Ascending aorta (tissue), 2 donors: ENCODE results near the gene SLC27A4. TPM values are rescaled to one million over a fixed set of nuclear protein-coding genes. Genes with fewer than 3 reads are reported as not detected.

Source experiments
- DNase-seq, 2 donors: peaks; one replicate each; pipeline ENCODE4 v3.0.0-alpha.2; 2019; ENCODE audit warnings: low spot score in 2 of 2
- H3K27ac ChIP-seq, 2 donors: fragments of 200-600 bp; sonication (generic); one replicate each; pipeline ENCODE4 v1.5.1; 2016 to 2017; ENCODE audit warnings: mild to moderate bottlenecking in 1 of 2
- H3K27me3 ChIP-seq: fragments of 200-600 bp; sonication (generic); one replicate; pipeline ENCODE4 v1.5.1; 2017
- H3K36me3 ChIP-seq, 2 donors: fragments of 200-600 bp; sonication (generic); one replicate each; pipeline ENCODE4 v1.5.1; 2016
- H3K4me1 ChIP-seq, 2 donors: fragments of 200-600 bp; sonication (generic); one replicate each; pipeline ENCODE4 v1.5.1; 2016 to 2017; ENCODE audit warnings: mild to moderate bottlenecking in 1 of 2
- H3K4me3 ChIP-seq, 2 donors: fragments of 200-600 bp; sonication (generic); one replicate each; pipeline ENCODE4 v1.5.1; 2016 to 2017; ENCODE audit warnings: mild to moderate bottlenecking in 1 of 2
- H3K9me3 ChIP-seq, 2 donors: fragments of 200-600 bp; sonication (generic); one replicate each; pipeline ENCODE4 v1.5.1; 2016
- intact Hi-C: fragments of 100-400 bp; cut with DNase I; formaldehyde crosslinking; loops from one replicate; pipeline ENCODE4 v1.15.1; 2023
- total RNA-seq: library from RNA; depleted of rRNA; stranded (reverse); fragments of >200 nt; gene quantifications from one replicate; pipeline ENCODE4 v1.1.0, GENCODE V29; 2016
- TF ChIP-seq, protein P1 (sequence below), 3 experiments: fragments of 200-600 bp in 2 of 3; fragments of 450-650 bp in 1 of 3; sonication (generic) in 2 of 3; IDR thresholded peaks; one replicate each; pipeline ENCODE4 v1.5.1; 2016 to 2019; ENCODE audit warnings: antibody characterized with exemption in 3 of 3, mild to moderate bottlenecking in 1 of 3, moderate library complexity in 1 of 3

Gene SLC27A4
- total RNA-seq, 1 donor from 2014 or later = 16.6 TPM

DNA sequence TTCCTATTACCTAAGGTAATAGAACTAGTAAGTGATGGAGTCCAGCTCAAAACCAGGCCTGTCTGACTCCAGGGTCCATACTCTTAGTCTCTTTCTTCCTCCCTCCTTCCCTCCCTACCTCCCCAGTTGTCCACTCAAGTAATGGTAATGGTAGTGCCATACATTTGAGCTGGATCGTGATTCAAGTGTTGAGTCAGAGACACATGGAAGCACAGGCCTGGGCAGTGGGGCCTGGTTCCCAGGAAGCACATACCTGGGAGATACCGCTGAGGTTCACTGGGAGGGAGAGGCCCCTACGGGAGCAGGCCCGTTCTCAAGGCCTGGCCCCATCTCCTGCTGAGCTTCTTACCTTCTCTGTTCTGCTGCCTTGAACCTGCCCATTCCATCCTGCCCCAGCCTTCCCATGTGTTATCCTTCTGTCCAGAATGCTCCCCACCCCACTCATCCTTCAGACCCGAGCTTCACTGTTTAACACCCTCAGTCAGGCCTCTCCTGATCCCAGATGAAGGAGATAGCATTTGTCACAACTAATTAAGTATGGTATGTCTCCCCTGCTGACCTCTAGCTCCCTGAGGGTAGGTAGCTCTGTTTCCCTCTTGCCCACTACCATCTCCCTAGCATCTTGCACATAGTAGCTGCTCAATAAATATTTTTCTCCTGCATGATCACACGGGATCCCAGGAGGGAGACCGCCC lies 44.6 kb downstream of the SLC27A4 start:
- Histone ChIP-seq H3K36me3 (peaks cover 24 to 69% of the 10 kb centered on the region in 2 donors), H3K27ac (no peak overlapping the region), H3K4me1 (no peaks in the 10 kb centered on the region), H3K9me3 (no peaks in the 10 kb centered on the region), H3K27me3 (no peaks in the 10 kb centered on the region), H3K4me3 (no peak overlapping the region)
- intact Hi-C loops = no loop called here
- DNase-seq = no peak
- TF ChIP-seq, protein P1, sequence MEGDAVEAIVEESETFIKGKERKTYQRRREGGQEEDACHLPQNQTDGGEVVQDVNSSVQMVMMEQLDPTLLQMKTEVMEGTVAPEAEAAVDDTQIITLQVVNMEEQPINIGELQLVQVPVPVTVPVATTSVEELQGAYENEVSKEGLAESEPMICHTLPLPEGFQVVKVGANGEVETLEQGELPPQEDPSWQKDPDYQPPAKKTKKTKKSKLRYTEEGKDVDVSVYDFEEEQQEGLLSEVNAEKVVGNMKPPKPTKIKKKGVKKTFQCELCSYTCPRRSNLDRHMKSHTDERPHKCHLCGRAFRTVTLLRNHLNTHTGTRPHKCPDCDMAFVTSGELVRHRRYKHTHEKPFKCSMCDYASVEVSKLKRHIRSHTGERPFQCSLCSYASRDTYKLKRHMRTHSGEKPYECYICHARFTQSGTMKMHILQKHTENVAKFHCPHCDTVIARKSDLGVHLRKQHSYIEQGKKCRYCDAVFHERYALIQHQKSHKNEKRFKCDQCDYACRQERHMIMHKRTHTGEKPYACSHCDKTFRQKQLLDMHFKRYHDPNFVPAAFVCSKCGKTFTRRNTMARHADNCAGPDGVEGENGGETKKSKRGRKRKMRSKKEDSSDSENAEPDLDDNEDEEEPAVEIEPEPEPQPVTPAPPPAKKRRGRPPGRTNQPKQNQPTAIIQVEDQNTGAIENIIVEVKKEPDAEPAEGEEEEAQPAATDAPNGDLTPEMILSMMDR (IDR thresholded peaks at IDR 0.05) = no peak

DNA sequence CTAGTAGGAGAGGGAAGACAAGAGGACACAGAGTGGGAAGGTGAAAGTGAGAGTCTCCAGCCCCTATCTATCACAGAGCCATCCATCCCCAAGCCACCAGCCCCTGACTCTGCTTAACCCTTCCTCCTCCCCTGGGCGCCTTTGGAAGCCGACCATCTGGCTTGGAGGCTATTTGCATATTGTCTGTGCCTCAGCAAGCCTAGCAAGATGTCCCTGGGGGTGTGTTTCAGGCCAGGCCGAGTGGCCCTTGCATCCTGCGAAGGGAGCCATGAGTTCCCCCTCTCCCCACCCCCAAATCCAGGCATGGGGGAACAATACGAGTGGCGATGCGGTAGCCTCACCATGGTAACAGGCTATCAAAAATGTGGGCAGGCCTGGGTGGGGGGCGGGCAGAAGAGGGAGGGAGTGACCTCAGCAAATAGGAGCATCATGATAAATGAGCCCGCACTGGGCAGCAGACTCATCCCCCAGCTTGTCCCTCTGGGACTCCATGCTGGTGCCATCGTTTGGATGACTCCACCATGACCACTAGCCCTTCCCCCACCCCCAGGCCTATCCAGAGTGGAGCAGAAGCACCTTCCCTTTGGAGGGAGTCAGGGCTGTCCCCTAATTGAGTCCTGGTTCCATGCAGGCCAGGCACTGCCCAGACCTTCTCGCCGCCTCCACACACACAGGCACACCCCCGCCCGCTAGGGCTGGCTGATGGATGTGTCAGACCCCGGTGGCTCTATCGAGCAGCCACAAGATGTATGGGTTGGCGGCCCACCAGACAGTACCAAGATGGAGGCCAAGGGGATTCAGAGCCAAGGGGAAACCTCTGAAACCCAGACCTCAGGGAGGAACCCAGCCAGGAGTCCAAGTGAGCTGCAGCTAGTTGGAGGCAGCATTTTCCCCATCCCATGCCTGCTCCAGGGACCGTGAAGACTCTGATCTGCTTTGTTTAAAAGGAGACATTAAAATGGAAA lies 45.5 kb downstream of the SLC27A4 start:
- Histone ChIP-seq H3K27ac (no peak overlapping the region), H3K36me3 (peaks cover 22 to 77% of the 10 kb centered on the region in 2 donors), H3K27me3 (no peaks in the 10 kb centered on the region), H3K4me1 (no peaks in the 10 kb centered on the region), H3K9me3 (no peaks in the 10 kb centered on the region), H3K4me3 (no peak overlapping the region)
- TF ChIP-seq, protein P1 (IDR thresholded peaks at IDR 0.05) = no peak
- intact Hi-C loops = no loop called here
- DNase-seq = no peak

DNA sequence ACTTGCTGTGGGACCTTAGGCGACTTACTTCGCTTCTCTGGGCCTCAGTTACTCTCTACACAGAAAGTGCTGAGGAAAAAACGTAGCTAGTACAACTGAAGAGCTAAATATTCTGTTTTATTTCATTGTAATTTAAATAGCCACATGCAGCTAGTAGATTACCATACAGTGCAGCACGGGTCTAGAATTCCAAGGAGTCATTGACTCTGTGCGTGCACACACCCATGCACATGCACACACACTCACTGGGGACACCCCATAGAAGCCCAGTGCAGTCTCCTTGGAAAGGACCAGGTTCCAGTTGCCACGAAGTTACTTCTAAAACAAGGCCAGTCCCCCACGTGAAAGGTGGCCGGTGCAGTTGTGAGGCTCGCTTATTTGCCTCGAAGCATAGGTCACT lies 47.8 kb downstream of the SLC27A4 start:
- Histone ChIP-seq H3K4me1 (no peaks in the 10 kb centered on the region), H3K27me3 (no peaks in the 10 kb centered on the region), H3K27ac (no peak overlapping the region), H3K4me3 (no peak overlapping the region), H3K36me3 (peaks cover 22 to 77% of the 10 kb centered on the region in 2 donors), H3K9me3 (no peaks in the 10 kb centered on the region)
- intact Hi-C loops = no loop called here
- TF ChIP-seq, protein P1 (IDR thresholded peaks at IDR 0.05) = no peak
- DNase-seq = no peak

DNA sequence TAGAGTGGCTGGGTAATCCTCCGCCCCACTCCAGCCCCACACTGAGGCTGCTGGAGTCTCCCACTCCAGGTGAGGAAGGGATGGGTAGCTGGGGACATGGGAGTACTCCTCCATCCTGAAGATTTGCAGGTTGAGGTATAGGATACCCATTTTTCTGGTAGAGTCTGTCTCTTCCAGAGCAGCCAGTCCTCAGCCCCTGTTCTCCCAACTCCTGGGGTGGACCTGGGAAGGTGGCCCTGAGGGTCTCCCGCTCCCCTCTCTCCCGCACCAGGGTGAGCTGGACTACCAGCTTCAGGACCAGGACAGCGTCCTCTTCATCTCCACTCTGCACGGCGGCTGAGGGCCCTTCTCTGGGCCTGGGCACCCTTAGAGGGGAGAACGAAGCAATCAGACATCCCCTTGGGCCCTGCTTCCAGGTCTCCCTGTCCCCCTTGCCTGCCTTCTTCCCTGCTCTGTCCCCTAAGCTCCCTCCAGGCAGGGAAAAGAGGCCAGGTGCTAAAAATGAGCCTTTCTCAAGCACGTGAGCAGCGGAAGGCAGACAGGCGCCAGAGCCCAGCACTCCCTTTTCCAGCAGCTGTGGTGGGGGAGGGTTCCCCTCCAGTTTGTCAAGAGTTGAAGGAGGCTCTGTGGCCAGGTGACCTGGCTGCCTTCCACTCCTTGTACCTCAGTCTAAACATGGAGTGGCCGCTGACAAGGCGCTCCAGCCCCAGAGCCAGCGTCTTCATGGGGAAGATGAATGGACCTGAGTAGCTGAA lies 49.2 kb downstream of the SLC27A4 start:
- Histone ChIP-seq H3K4me1 (no peaks in the 10 kb centered on the region), H3K27ac (no peak overlapping the region), H3K36me3 (peaks cover 22 to 65% of the 10 kb centered on the region in 2 donors), H3K9me3 (no peaks in the 10 kb centered on the region), H3K4me3 (no peak overlapping the region), H3K27me3 (no peaks in the 10 kb centered on the region)
- no peak for DNase-seq
- intact Hi-C loops = no loop called here
- TF ChIP-seq, protein P1 (IDR thresholded peaks at IDR 0.05) = no peak

DNA sequence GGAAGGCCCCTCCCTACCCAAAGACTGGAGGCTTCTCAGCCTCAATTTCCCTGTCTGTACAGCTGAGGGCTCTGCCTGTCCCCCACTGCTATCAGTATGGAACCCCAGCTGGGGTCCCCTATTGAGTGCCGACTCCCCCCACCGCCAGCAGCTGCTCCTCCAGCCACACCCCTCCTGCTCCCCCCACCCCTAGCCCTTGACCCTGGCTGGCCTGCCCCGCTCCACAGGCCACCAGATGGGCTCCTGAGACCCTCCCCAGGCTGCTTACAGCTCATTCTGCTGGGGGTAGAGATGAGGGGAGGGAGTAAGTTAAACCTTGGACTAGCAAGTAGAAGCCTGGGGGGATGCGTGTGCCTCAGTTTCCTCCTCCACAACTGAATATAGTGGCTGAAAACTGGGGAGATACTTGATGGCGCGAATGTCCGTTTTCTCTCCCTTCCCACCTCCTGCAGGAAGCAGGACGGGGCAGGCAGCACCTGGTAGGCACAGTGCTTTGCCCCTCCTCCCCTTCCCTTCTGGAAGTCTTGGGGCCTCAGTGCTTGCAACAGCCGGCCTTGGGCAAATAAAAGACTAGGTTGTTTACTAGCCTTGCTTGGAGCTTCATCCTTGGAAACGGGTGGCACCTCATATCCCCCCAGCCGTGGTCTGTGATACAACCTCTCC lies 50.0 kb downstream of the SLC27A4 start:
- DNase-seq = no peak
- Histone ChIP-seq H3K27me3 (no peaks in the 10 kb centered on the region), H3K4me1 (no peaks in the 10 kb centered on the region), H3K9me3 (no peaks in the 10 kb centered on the region), H3K4me3 (no peak overlapping the region), H3K27ac (no peak overlapping the region), H3K36me3 (peaks cover 22 to 64% of the 10 kb centered on the region in 2 donors)
- TF ChIP-seq, protein P1 (IDR thresholded peaks at IDR 0.05) = no peak
- intact Hi-C loops = no loop called here
